GM23338 (cell line): ENCODE measurements around the gene KDM1A. TPM values are rescaled to one million over a fixed set of nuclear protein-coding genes. Genes with fewer than 3 reads are reported as not detected.

Experiments used
- ATAC-seq: fragments of 200-7000 bp; cut with Tn5 transposase; 3 replicates; pipeline ENCODE4 v1.9.1; 2020
- DNase-seq: peaks from one replicate; pipeline ENCODE4 v3.0.0-alpha.2; 2015; ENCODE audit warnings: low spot score
- H2AFZ ChIP-seq: fragments of 200-600 bp; sonication (generic); 2 replicates; pipeline ENCODE4 v1.8.0; 2016; ENCODE audit warnings: antibody characterized with exemption, mild to moderate bottlenecking, moderate library complexity
- H3F3A ChIP-seq: fragments of 200-600 bp; sonication (generic); replicated peaks from 2 replicates; pipeline ENCODE4 v1.8.0; 2017; ENCODE audit warnings: antibody characterized with exemption, mixed run types, low read depth
- H3K27ac ChIP-seq: fragments of 200-600 bp; sonication (generic); 2 replicates; pipeline ENCODE4 v1.6.1; 2016; ENCODE audit warnings: low read depth
- H3K27me3 ChIP-seq: fragments of 200-600 bp; sonication (generic); 2 replicates; pipeline ENCODE4 v1.8.0; 2016; ENCODE audit warnings: mild to moderate bottlenecking, mixed run types, moderate library complexity; ENCODE audit not compliant: insufficient read depth
- H3K36me3 ChIP-seq: fragments of 200-600 bp; sonication (generic); 2 replicates; pipeline ENCODE4 v1.8.0; 2016; ENCODE audit warnings: mild to moderate bottlenecking; ENCODE audit not compliant: insufficient read depth
- H3K4me1 ChIP-seq: fragments of 200-600 bp; sonication (generic); 2 replicates; pipeline ENCODE4 v1.8.0; 2016; ENCODE audit warnings: mild to moderate bottlenecking, moderate library complexity; ENCODE audit not compliant: insufficient read depth
- H3K4me2 ChIP-seq: fragments of 200-600 bp; sonication (generic); 2 replicates; pipeline ENCODE4 v1.7.1; 2017; ENCODE audit warnings: mixed run types
- H3K4me3 ChIP-seq: fragments of 200-600 bp; sonication (generic); 2 replicates; pipeline ENCODE4 v1.6.1; 2016; ENCODE audit warnings: mixed run types
- H3K79me2 ChIP-seq: fragments of 200-600 bp; sonication (generic); replicated peaks from 2 replicates; pipeline ENCODE4 v1.8.0; 2017; ENCODE audit warnings: mild to moderate bottlenecking; ENCODE audit not compliant: insufficient read depth
- H3K9me2 ChIP-seq: fragments of 200-600 bp; sonication (generic); 2 replicates; pipeline ENCODE4 v1.8.0; 2017; ENCODE audit not compliant: insufficient read depth
- H4K20me1 ChIP-seq: fragments of 200-600 bp; sonication (generic); replicated peaks from 2 replicates; pipeline ENCODE4 v1.8.0; 2017; ENCODE audit warnings: mild to moderate bottlenecking; ENCODE audit not compliant: insufficient read depth
- H3K27ac Mint-ChIP-seq: 2 replicates; pipeline ENCODE4 v1.8.0; 2020; ENCODE audit warnings: inconsistent platforms, mild to moderate bottlenecking, moderate library complexity, mixed read lengths
- H3K27me3 Mint-ChIP-seq: 3 replicates; pipeline ENCODE4 v1.8.0; 2022; ENCODE audit warnings: low read depth, mild to moderate bottlenecking, moderate library complexity, mixed read lengths, inconsistent platforms; ENCODE audit not compliant: insufficient read depth, poor library complexity
- H3K36me3 Mint-ChIP-seq: 3 replicates; pipeline ENCODE4 v1.8.0; 2021; ENCODE audit warnings: low read depth, mild to moderate bottlenecking, inconsistent platforms, moderate library complexity, mixed read lengths
- H3K4me1 Mint-ChIP-seq: 3 replicates; pipeline ENCODE4 v1.8.0; 2020; ENCODE audit warnings: mild to moderate bottlenecking, inconsistent platforms, mixed read lengths
- H3K4me3 Mint-ChIP-seq: 3 replicates; pipeline ENCODE4 v1.8.0; 2021; ENCODE audit warnings: moderate library complexity, mild to moderate bottlenecking, inconsistent platforms, mixed read lengths
- H3K9me3 Mint-ChIP-seq: 3 replicates; pipeline ENCODE4 v1.8.0; 2020; ENCODE audit warnings: moderate library complexity, mild to moderate bottlenecking, inconsistent platforms, mixed read lengths
- CREB1 ChIP-seq: fragments of 250-450 bp; sonication (Bioruptor Pico); IDR thresholded peaks from 2 replicates; pipeline ENCODE4 v1.5.0; 2020; ENCODE audit warnings: low read depth, mild to moderate bottlenecking, moderate library complexity
- EZH2 ChIP-seq: fragments of 200-600 bp; sonication (generic); IDR thresholded peaks from one replicate; pipeline ENCODE4 v1.8.0; 2017; ENCODE audit warnings: antibody characterized with exemption, mild to moderate bottlenecking, low read depth; ENCODE audit not compliant: unreplicated experiment
- EZH2phosphoT487 ChIP-seq: fragments of 200-600 bp; sonication (generic); IDR thresholded peaks from one replicate; pipeline ENCODE4 v1.8.1; 2018; ENCODE audit warnings: antibody characterized with exemption; ENCODE audit not compliant: unreplicated experiment
- JUNB ChIP-seq: IDR thresholded peaks from one replicate; pipeline ENCODE4 v1.6.1; 2016; ENCODE audit warnings: antibody characterized with exemption; ENCODE audit not compliant: unreplicated experiment
- NANOG ChIP-seq: IDR thresholded peaks from 2 replicates; pipeline ENCODE4 v1.6.1; 2016; ENCODE audit warnings: antibody characterized with exemption, borderline replicate concordance
- POLR2AphosphoS5 ChIP-seq: IDR thresholded peaks from 2 replicates; pipeline ENCODE4 v1.6.1; 2016; ENCODE audit warnings: antibody characterized with exemption, low read depth
- STAT1 ChIP-seq: IDR thresholded peaks from one replicate; pipeline ENCODE4 v1.6.1; 2016; ENCODE audit warnings: antibody characterized with exemption; ENCODE audit not compliant: unreplicated experiment
- ZNF114 ChIP-seq: fragments of 250-450 bp; sonication (Bioruptor Pico); IDR thresholded peaks from 2 replicates; pipeline ENCODE4 v1.5.0; 2020; ENCODE audit warnings: mild to moderate bottlenecking, moderate library complexity
- ZNF331 ChIP-seq: fragments of 250-450 bp; sonication (Bioruptor Pico); IDR thresholded peaks from 2 replicates; pipeline ENCODE4 v1.5.0; 2020; ENCODE audit warnings: low read depth, mild to moderate bottlenecking, moderate library complexity
- long read RNA-seq: library from polyadenylated mRNA; unstranded; transcript quantifications from one replicate; pipeline ENCODE4 v2.0.0, GENCODE V29; 2020; ENCODE audit not compliant: unreplicated experiment
- polyA plus RNA-seq: library from polyadenylated mRNA; unstranded; fragments of >200 nt; fragmentation: Nextera tagmentation; extraction: Ambion mirVana; gene quantifications from 2 replicates; pipeline ENCODE4 v1.2.1, GENCODE V29; 2016
- total RNA-seq: library from RNA; depleted of rRNA; stranded (reverse); fragments of >200 nt; shearing (Covaris generic); gene quantifications from 2 replicates; pipeline ENCODE4 v1.2.3, GENCODE V29; 2014; rRNA removed
- TF ChIP-seq, protein P1 (sequence below): IDR thresholded peaks from 2 replicates; pipeline ENCODE4 v1.6.1; 2016; ENCODE audit warnings: antibody characterized with exemption
- TF ChIP-seq, protein P2 (sequence below), 2 experiments: fragments of 200-600 bp in 1 of 2; sonication (generic) in 1 of 2; conservative IDR thresholded peaks; 2 replicates each; pipeline versions ENCODE4 v1.5.1 to v1.6.1; 2016 to 2017; ENCODE audit warnings: antibody characterized with exemption in 2 of 2, low read depth in 2 of 2, mild to moderate bottlenecking in 2 of 2, moderate library complexity in 1 of 2
- TF ChIP-seq, protein P3 (sequence below): IDR thresholded peaks from one replicate; pipeline ENCODE4 v1.6.1; 2018; ENCODE audit warnings: antibody characterized with exemption; ENCODE audit not compliant: unreplicated experiment
- TF ChIP-seq, protein P4 (sequence below): fragments of 250-450 bp; sonication (Bioruptor Pico); IDR thresholded peaks from 2 replicates; pipeline ENCODE4 v1.5.0; 2020; ENCODE audit warnings: mild to moderate bottlenecking, moderate library complexity

KDM1A gene
- 252 and 253 TPM in 2 replicates for total RNA-seq
- 76.9 and 86.4 TPM in 2 replicates for polyA plus RNA-seq
- long read RNA-seq, transcript KDM1A-201 (19 exons, 3,033 nt) = major isoform, 5 of 18 reads
- long read RNA-seq, partial matches to known transcripts = 6 of 18 reads
- long read RNA-seq, other reads (novel, unspliced or antisense) = 6 of 18 reads

DNA sequence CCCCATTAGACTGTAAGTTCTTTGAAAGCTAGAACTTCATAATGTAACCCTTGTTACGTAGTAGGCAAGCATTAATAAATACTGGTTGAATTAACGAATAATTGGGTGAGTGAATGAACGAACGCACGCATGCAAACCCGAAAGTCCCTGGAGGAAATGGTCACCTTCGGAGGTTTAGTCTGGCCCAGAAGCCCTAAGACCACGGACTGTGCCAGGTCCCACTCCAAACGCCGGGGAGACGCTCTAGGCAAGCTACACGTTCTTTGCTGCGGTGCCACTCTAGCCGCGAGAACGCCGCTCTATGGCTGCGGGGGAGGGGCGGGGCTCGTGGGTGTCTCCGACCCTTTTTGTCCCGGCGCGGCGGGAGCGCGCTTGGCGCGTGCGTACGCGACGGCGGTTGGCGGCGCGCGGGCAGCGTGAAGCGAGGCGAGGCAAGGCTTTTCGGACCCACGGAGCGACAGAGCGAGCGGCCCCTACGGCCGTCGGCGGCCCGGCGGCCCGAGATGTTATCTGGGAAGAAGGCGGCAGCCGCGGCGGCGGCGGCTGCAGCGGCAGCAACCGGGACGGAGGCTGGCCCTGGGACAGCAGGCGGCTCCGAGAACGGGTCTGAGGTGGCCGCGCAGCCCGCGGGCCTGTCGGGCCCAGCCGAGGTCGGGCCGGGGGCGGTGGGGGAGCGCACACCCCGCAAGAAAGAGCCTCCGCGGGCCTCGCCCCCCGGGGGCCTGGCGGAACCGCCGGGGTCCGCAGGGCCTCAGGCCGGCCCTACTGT is at the start of gene KDM1A:
KDM1A (plus strand) TSS at position 375 of the 769 bp plus-strand sequence; CDS start at position 504, 129 bp downstream.
- Mint-ChIP-seq H3K36me3 (peaks cover 40% of the 10 kb centered on the region), H3K27ac (peak within 1 kb of the TSS; percentile 99), H3K9me3 (peaks cover 27% of the 10 kb centered on the region), H3K4me3 (peak within 1 kb of the TSS; percentile 96), H3K4me1 (peaks cover 9% of the 10 kb centered on the region), H3K27me3 (no peaks in the 10 kb centered on the region)
- Histone ChIP-seq H4K20me1 (peaks cover 33% of the 10 kb centered on the region), H3K4me2 (peak within 1 kb of the TSS; percentile 90), H2AFZ (peak within 1 kb of the TSS; percentile 77), H3K9me2 (no peaks in the 10 kb centered on the region), H3K79me2 (peaks cover 50% of the 10 kb centered on the region), H3K36me3 (peaks cover 6% of the 10 kb centered on the region; the same call in 1 of the 2 replicates), H3F3A (no peaks in the 10 kb centered on the region), H3K27me3 (no peaks in the 10 kb centered on the region), H3K4me3 (peak within 1 kb of the TSS; percentile 84), H3K27ac (peak within 1 kb of the TSS; percentile 92), H3K4me1 (peaks cover 6% of the 10 kb centered on the region; the same call in 1 of the 2 replicates)
- ATAC-seq (peak; percentile 98), DNase-seq (peak; percentile 98)
- TF ChIP-seq, protein P1, sequence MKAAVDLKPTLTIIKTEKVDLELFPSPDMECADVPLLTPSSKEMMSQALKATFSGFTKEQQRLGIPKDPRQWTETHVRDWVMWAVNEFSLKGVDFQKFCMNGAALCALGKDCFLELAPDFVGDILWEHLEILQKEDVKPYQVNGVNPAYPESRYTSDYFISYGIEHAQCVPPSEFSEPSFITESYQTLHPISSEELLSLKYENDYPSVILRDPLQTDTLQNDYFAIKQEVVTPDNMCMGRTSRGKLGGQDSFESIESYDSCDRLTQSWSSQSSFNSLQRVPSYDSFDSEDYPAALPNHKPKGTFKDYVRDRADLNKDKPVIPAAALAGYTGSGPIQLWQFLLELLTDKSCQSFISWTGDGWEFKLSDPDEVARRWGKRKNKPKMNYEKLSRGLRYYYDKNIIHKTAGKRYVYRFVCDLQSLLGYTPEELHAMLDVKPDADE = peak; percentile 76
- no peak for TF ChIP-seq ZNF114
- TF ChIP-seq, protein P2, sequence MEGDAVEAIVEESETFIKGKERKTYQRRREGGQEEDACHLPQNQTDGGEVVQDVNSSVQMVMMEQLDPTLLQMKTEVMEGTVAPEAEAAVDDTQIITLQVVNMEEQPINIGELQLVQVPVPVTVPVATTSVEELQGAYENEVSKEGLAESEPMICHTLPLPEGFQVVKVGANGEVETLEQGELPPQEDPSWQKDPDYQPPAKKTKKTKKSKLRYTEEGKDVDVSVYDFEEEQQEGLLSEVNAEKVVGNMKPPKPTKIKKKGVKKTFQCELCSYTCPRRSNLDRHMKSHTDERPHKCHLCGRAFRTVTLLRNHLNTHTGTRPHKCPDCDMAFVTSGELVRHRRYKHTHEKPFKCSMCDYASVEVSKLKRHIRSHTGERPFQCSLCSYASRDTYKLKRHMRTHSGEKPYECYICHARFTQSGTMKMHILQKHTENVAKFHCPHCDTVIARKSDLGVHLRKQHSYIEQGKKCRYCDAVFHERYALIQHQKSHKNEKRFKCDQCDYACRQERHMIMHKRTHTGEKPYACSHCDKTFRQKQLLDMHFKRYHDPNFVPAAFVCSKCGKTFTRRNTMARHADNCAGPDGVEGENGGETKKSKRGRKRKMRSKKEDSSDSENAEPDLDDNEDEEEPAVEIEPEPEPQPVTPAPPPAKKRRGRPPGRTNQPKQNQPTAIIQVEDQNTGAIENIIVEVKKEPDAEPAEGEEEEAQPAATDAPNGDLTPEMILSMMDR (conservative IDR thresholded peaks at IDR 0.05; ENCODE audit: low read depth in 2 of 2) = peak in 1 of 2 experiments; percentile 21; a peak in 1 of 4 replicates
- TF ChIP-seq, protein P3, sequence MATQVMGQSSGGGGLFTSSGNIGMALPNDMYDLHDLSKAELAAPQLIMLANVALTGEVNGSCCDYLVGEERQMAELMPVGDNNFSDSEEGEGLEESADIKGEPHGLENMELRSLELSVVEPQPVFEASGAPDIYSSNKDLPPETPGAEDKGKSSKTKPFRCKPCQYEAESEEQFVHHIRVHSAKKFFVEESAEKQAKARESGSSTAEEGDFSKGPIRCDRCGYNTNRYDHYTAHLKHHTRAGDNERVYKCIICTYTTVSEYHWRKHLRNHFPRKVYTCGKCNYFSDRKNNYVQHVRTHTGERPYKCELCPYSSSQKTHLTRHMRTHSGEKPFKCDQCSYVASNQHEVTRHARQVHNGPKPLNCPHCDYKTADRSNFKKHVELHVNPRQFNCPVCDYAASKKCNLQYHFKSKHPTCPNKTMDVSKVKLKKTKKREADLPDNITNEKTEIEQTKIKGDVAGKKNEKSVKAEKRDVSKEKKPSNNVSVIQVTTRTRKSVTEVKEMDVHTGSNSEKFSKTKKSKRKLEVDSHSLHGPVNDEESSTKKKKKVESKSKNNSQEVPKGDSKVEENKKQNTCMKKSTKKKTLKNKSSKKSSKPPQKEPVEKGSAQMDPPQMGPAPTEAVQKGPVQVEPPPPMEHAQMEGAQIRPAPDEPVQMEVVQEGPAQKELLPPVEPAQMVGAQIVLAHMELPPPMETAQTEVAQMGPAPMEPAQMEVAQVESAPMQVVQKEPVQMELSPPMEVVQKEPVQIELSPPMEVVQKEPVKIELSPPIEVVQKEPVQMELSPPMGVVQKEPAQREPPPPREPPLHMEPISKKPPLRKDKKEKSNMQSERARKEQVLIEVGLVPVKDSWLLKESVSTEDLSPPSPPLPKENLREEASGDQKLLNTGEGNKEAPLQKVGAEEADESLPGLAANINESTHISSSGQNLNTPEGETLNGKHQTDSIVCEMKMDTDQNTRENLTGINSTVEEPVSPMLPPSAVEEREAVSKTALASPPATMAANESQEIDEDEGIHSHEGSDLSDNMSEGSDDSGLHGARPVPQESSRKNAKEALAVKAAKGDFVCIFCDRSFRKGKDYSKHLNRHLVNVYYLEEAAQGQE = peak; percentile 4
- TF ChIP-seq POLR2AphosphoS5 = peak; percentile 93
- TF ChIP-seq EZH2 = no peak
- no peak for TF ChIP-seq STAT1
- no peak for TF ChIP-seq ZNF331 (CRISPR knock-in tag)
- TF ChIP-seq CREB1 (CRISPR knock-in tag) = peak; percentile 82
- no peak for TF ChIP-seq EZH2phosphoT487
- TF ChIP-seq, protein P4, sequence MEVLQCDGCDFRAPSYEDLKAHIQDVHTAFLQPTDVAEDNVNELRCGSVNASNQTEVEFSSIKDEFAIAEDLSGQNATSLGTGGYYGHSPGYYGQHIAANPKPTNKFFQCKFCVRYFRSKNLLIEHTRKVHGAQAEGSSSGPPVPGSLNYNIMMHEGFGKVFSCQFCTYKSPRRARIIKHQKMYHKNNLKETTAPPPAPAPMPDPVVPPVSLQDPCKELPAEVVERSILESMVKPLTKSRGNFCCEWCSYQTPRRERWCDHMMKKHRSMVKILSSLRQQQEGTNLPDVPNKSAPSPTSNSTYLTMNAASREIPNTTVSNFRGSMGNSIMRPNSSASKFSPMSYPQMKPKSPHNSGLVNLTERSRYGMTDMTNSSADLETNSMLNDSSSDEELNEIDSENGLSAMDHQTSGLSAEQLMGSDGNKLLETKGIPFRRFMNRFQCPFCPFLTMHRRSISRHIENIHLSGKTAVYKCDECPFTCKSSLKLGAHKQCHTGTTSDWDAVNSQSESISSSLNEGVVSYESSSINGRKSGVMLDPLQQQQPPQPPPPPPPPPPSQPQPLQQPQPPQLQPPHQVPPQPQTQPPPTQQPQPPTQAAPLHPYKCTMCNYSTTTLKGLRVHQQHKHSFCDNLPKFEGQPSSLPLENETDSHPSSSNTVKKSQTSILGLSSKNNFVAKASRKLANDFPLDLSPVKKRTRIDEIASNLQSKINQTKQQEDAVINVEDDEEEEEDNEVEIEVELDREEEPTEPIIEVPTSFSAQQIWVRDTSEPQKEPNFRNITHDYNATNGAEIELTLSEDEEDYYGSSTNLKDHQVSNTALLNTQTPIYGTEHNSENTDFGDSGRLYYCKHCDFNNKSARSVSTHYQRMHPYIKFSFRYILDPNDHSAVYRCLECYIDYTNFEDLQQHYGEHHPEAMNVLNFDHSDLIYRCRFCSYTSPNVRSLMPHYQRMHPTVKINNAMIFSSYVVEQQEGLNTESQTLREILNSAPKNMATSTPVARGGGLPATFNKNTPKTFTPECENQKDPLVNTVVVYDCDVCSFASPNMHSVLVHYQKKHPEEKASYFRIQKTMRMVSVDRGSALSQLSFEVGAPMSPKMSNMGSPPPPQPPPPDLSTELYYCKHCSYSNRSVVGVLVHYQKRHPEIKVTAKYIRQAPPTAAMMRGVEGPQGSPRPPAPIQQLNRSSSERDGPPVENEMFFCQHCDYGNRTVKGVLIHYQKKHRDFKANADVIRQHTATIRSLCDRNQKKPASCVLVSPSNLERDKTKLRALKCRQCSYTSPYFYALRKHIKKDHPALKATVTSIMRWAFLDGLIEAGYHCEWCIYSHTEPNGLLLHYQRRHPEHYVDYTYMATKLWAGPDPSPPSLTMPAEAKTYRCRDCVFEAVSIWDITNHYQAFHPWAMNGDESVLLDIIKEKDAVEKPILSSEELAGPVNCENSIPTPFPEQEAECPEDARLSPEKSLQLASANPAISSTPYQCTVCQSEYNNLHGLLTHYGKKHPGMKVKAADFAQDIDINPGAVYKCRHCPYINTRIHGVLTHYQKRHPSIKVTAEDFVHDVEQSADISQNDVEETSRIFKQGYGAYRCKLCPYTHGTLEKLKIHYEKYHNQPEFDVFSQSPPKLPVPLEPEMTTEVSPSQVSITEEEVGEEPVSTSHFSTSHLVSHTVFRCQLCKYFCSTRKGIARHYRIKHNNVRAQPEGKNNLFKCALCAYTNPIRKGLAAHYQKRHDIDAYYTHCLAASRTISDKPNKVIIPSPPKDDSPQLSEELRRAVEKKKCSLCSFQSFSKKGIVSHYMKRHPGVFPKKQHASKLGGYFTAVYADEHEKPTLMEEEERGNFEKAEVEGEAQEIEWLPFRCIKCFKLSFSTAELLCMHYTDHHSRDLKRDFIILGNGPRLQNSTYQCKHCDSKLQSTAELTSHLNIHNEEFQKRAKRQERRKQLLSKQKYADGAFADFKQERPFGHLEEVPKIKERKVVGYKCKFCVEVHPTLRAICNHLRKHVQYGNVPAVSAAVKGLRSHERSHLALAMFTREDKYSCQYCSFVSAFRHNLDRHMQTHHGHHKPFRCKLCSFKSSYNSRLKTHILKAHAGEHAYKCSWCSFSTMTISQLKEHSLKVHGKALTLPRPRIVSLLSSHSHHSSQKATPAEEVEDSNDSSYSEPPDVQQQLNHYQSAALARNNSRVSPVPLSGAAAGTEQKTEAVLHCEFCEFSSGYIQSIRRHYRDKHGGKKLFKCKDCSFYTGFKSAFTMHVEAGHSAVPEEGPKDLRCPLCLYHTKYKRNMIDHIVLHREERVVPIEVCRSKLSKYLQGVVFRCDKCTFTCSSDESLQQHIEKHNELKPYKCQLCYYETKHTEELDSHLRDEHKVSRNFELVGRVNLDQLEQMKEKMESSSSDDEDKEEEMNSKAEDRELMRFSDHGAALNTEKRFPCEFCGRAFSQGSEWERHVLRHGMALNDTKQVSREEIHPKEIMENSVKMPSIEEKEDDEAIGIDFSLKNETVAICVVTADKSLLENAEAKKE (CRISPR knock-in tag) = no peak
- TF ChIP-seq JUNB = no peak
- no peak for TF ChIP-seq NANOG
